ENCODE measurements around the gene ZSWIM7. TPM values are rescaled to one million over a fixed set of nuclear protein-coding genes. Genes with fewer than 3 reads are reported as not detected.

ZSWIM7 gene
- total and polyA plus RNA-seq, 2 experiments from 2014 or later: 12.4 to 29.1 TPM

DNA sequence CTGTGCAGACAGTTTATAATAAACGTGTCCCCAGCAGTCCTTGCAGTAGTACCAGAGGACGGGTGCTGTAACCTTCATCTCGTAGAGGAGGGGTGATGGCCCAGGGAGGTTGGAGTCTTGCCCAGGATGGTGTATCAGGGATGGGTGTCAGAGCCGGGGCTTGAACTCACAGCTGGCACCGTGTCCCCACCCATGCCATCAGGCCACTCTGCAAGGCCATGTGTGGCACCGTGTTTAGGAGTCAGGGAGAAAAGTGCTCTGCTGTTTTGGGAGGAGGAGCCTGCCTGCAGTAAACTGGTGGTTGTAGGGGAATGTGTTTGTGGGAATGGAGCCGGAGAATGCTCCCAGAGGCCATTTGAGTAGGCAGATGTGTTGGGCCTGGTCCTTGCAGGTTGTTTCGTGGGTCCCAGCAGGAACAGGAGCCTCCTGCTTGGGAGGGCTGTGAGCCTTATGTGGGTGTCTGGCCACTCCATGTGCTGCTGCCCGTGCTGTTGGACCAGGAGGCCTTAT, 52.8 kb downstream of the ZSWIM7 start:
- no peaks in the 10 kb centered on the region for H3K27me3 ChIP-seq (replicated peaks; ENCODE audit: insufficient read depth)
- H3K9ac ChIP-seq: peak overlapping the region; percentile 84
- H2AFZ ChIP-seq: peak overlapping the region; percentile 53
- no peaks in the 10 kb centered on the region for H4K20me1 ChIP-seq (ENCODE audit: insufficient read depth)
- no peaks in the 10 kb centered on the region for H3K9me3 ChIP-seq (ENCODE audit: low read depth)
- H3K4me1 ChIP-seq (ENCODE audit: insufficient read depth): peaks cover 20% of the 10 kb centered on the region
- H3K4me2 ChIP-seq (ENCODE audit: unreplicated experiment): peak overlapping the region; percentile 77
- peak; percentile 28 for DNase-seq
- peak overlapping the region; percentile 78 for H3K4me3 ChIP-seq
- TF ChIP-seq EZH2 (IDR thresholded peaks at IDR 0.05; ENCODE audit: insufficient read depth, poor library complexity, severe bottlenecking) (no peak), EZH2phosphoT487 (IDR thresholded peaks at IDR 0.05; ENCODE audit: insufficient read depth, low read depth) (no peak)
- no peaks in the 10 kb centered on the region for H3K9me2 ChIP-seq (ENCODE audit: insufficient read depth)
- H3K27ac ChIP-seq: peak overlapping the region; percentile 41
- 79 to 83% methylated on average over 9 of the region's 9 CpGs for WGBS, 2 experiments (ENCODE audit: low coverage in 1 of 2, low lambda C conversion rate in 2 of 2, missing lambda C conversion rate in 2 of 2)
- peaks cover 24% of the 10 kb centered on the region for H3K79me2 ChIP-seq (ENCODE audit: insufficient read depth)
- H3F3A ChIP-seq (ENCODE audit: insufficient read depth): peaks cover 18% of the 10 kb centered on the region
- no peaks in the 10 kb centered on the region for H3K36me3 ChIP-seq (ENCODE audit: low read depth)
- in situ Hi-C loops (cut with MboI): no loop called here

DNA sequence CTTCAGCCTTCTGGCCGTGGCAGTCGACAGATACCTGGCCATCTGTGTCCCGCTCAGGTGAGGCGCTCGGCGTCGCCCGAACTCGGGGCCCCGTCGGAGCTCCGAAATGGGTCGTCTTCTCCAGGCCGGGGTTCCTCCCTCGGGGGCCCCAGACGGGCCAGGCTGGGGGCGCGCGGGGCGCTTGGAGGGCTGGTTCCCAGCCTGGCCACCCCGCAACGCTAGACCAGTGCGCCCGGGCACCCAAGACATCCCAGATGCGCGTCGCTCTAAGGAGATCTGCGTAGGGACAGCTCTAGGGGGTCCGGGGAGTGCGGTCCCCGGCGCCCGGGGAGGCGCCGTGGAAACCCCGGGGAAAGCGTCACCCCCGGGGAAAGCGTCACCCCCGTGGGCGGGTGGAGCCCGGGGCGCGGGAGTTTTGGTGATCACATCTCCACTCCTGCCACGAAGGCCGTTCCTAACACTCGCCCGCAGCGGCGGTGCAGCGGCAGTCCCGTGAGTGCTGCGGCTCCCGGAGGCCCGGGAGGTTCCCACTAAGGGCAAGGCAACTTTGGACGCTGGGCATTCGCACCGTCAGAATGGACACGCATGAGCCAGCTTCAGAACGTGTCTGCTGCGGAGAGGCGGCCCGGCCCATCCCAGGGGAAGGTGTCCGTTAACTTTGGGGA, 53.8 kb downstream of the ZSWIM7 start:
- H3K9ac ChIP-seq: peak overlapping the region; percentile 84
- DNase-seq: peak; percentile 69
- H2AFZ ChIP-seq: peak overlapping the region; percentile 88
- peaks cover 20% of the 10 kb centered on the region for H3K4me1 ChIP-seq (ENCODE audit: insufficient read depth)
- H3K9me2 ChIP-seq (ENCODE audit: insufficient read depth): no peaks in the 10 kb centered on the region
- peaks cover 18% of the 10 kb centered on the region for H3F3A ChIP-seq (ENCODE audit: insufficient read depth)
- no peaks in the 10 kb centered on the region for H3K27me3 ChIP-seq (replicated peaks; ENCODE audit: insufficient read depth)
- no peaks in the 10 kb centered on the region for H3K36me3 ChIP-seq (ENCODE audit: low read depth)
- WGBS, 2 experiments (ENCODE audit: low coverage in 1 of 2, low lambda C conversion rate in 2 of 2, missing lambda C conversion rate in 2 of 2): 2 to 6% methylated on average over 50 to 51 of the region's 64 CpGs
- H3K79me2 ChIP-seq (ENCODE audit: insufficient read depth): peaks cover 24% of the 10 kb centered on the region
- no peaks in the 10 kb centered on the region for H4K20me1 ChIP-seq (ENCODE audit: insufficient read depth)
- H3K4me3 ChIP-seq: peak overlapping the region; percentile 78
- H3K27ac ChIP-seq: peak overlapping the region; percentile 29; the same call in 1 of the 2 replicates
- peak overlapping the region; percentile 77 for H3K4me2 ChIP-seq (ENCODE audit: unreplicated experiment)
- no peaks in the 10 kb centered on the region for H3K9me3 ChIP-seq (ENCODE audit: low read depth)
- no peak for TF ChIP-seq EZH2phosphoT487 (IDR thresholded peaks at IDR 0.05; ENCODE audit: insufficient read depth, low read depth)
- in situ Hi-C loops (cut with MboI): no loop called here

DNA sequence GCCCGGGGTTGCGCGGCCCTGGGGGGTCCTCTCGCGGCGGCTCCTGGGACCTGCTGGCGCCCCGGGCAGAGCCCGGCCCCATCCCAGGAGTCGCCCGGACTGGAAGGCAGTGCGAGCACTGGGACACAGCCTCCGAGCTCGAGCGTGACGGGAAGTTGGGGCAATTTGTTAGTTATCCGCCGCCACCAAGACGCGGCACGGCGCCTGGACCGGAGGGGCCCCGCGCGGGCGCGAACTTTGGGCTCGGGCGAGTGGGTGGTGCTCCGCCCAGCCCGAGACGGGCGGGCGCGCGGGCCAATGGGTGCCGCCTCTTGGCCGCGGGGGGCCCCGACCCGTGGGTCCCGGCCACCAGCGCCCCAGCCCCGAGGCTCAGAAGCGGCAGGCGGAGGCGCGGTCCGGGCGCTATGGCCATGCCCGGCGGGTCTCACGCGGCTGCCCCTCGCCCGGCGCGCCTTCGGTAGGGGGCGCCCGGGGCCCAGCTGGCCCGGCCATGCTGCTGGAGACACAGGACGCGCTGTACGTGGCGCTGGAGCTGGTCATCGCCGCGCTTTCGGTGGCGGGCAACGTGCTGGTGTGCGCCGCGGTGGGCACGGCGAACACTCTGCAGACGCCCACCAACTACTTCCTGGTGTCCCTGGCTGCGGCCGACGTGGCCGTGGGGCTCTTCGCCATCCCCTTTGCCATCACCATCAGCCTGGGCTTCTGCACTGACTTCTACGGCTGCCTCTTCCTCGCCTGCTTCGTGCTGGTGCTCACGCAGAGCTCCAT, 54.6 kb downstream of the ZSWIM7 start, which contains the start of gene ADORA2B:
TSS of gene ADORA2B (plus strand) at position 372 of the 768 bp plus-strand sequence. CDS start at position 491, 119 bp downstream.
- peak; percentile 85 for DNase-seq
- H3K4me1 ChIP-seq (ENCODE audit: insufficient read depth): peaks cover 20% of the 10 kb centered on the region
- H3K79me2 ChIP-seq (ENCODE audit: insufficient read depth): peaks cover 22% of the 10 kb centered on the region
- H3K9me2 ChIP-seq (ENCODE audit: insufficient read depth): no peaks in the 10 kb centered on the region
- no peaks in the 10 kb centered on the region for H3K36me3 ChIP-seq (ENCODE audit: low read depth)
- peak within 1 kb of the TSS; percentile 88 for H2AFZ ChIP-seq
- no peaks in the 10 kb centered on the region for H3K27me3 ChIP-seq (replicated peaks; ENCODE audit: insufficient read depth)
- WGBS, 2 experiments (ENCODE audit: low coverage in 1 of 2, low lambda C conversion rate in 2 of 2, missing lambda C conversion rate in 2 of 2): 1% methylated on average over 55 to 66 of the region's 88 CpGs
- no peaks in the 10 kb centered on the region for H3K9me3 ChIP-seq (ENCODE audit: low read depth)
- H3K9ac ChIP-seq: peak within 1 kb of the TSS; percentile 84
- no peaks in the 10 kb centered on the region for H4K20me1 ChIP-seq (ENCODE audit: insufficient read depth)
- in situ Hi-C loops (cut with MboI): no loop called here
- TF ChIP-seq EZH2phosphoT487 (IDR thresholded peaks at IDR 0.05; ENCODE audit: insufficient read depth, low read depth): no peak
- TF ChIP-seq EZH2 (IDR thresholded peaks at IDR 0.05; ENCODE audit: insufficient read depth, poor library complexity, severe bottlenecking): no peak
- peak within 1 kb of the TSS; percentile 29; the same call in 1 of the 2 replicates for H3K27ac ChIP-seq
- peak within 1 kb of the TSS; percentile 77 for H3K4me2 ChIP-seq (ENCODE audit: unreplicated experiment)
- H3F3A ChIP-seq (ENCODE audit: insufficient read depth): peaks cover 18% of the 10 kb centered on the region
- peak within 1 kb of the TSS; percentile 78 for H3K4me3 ChIP-seq

DNA sequence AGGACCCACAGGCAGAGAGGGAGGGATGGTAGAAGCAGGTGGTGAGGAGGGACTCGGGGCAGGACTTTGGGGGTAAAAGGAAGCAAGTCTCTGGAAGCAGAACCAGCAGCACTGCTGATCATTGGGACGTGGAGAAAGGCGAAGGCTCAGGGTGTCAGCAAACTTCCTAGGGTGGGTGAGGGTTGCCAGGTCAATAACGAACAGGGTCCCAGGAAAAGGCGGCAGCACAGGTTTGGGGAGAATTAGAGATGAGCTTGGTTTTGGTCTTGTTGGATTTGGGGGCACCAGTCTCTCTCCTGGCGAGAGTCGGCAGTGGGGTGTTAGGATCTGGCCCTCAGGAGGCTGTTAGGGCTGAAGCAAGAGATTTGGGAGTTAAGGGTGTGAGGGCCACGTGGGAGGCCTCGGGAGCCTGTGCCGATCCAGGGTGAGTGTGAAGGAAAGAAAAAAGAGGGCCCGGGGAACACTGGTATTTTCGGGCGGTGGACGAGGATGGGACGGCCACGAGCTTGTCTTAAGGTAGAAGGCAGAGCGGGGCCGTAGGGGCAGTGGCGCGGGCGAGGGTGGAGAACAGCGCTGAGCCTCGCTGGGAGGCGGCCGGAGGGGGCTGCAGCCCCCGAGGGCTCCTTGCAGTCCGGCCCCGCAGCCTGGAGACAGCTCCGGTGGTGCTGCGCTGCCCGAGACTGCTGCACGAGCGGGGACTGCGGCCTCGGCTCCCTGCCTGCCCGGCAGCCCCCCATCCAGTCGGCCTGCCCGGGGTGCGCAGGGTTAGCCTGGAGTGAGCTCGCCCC, 55.3 kb downstream of the ZSWIM7 start:
- H3K27me3 ChIP-seq (replicated peaks; ENCODE audit: insufficient read depth): no peaks in the 10 kb centered on the region
- H3K9ac ChIP-seq: peak overlapping the region; percentile 84
- peaks cover 15% of the 10 kb centered on the region for H3K79me2 ChIP-seq (ENCODE audit: insufficient read depth)
- H3K27ac ChIP-seq: no peak overlapping the region
- 25 to 39% methylated on average over 26 to 38 of the region's 40 CpGs for WGBS, 2 experiments (ENCODE audit: low coverage in 1 of 2, low lambda C conversion rate in 2 of 2, missing lambda C conversion rate in 2 of 2)
- H3K4me3 ChIP-seq: peak overlapping the region; percentile 78
- no peaks in the 10 kb centered on the region for H4K20me1 ChIP-seq (ENCODE audit: insufficient read depth)
- peak overlapping the region; percentile 77 for H3K4me2 ChIP-seq (ENCODE audit: unreplicated experiment)
- H3K4me1 ChIP-seq (ENCODE audit: insufficient read depth): peaks cover 20% of the 10 kb centered on the region
- in situ Hi-C loops (cut with MboI): no loop called here
- TF ChIP-seq EZH2phosphoT487 (IDR thresholded peaks at IDR 0.05; ENCODE audit: insufficient read depth, low read depth) (no peak), EZH2 (IDR thresholded peaks at IDR 0.05; ENCODE audit: insufficient read depth, poor library complexity, severe bottlenecking) (no peak)
- H3K9me2 ChIP-seq (ENCODE audit: insufficient read depth): no peaks in the 10 kb centered on the region
- H3K36me3 ChIP-seq (ENCODE audit: low read depth): no peaks in the 10 kb centered on the region
- no peaks in the 10 kb centered on the region for H3K9me3 ChIP-seq (ENCODE audit: low read depth)
- no peak for DNase-seq
- peak overlapping the region; percentile 88 for H2AFZ ChIP-seq
- peaks cover 18% of the 10 kb centered on the region for H3F3A ChIP-seq (ENCODE audit: insufficient read depth)
